Ovary (tissue), 9 donors: ENCODE data around the gene FAM184B. TPM values are rescaled to one million over a fixed set of nuclear protein-coding genes. Genes with fewer than 3 reads are reported as not detected.

Source experiments
- DNase-seq, 5 donors: peaks; one replicate each; pipeline ENCODE4 v3.0.0-alpha.2; 2019 to 2020
- H3K27ac ChIP-seq, 2 donors: fragments of 200-600 bp; one replicate each; pipeline versions ENCODE4 v1.5.1 to v1.8.0; 2019 to 2022
- H3K27me3 ChIP-seq: fragments of 200-600 bp; one replicate; pipeline ENCODE4 v1.8.0; 2022
- H3K36me3 ChIP-seq: fragments of 200-600 bp; sonication (generic); one replicate; pipeline ENCODE4 v1.5.1; 2019
- H3K4me1 ChIP-seq: one replicate; pipeline ENCODE4 v1.8.1; 2013; ENCODE audit warnings: mild to moderate bottlenecking, moderate library complexity; ENCODE audit not compliant: insufficient read depth
- H3K4me3 ChIP-seq: fragments of 200-600 bp; sonication (generic); one replicate; pipeline ENCODE4 v1.5.1; 2017
- H3K9me3 ChIP-seq, 2 donors: fragments of 200-600 bp in 1 of 2; sonication (generic) in 1 of 2; one replicate each; pipeline versions ENCODE4 v1.5.1 to v1.8.1; 2013 to 2019; ENCODE audit warnings: mild to moderate bottlenecking in 1 of 2, moderate library complexity in 1 of 2
- EP300 ChIP-seq: sonication (generic); formaldehyde crosslinking; IDR thresholded peaks from one replicate; pipeline ENCODE4 v1.6.1; 2017; ENCODE audit warnings: antibody characterized with exemption
- POLR2A ChIP-seq: fragments of 450-650 bp; IDR thresholded peaks from one replicate; pipeline ENCODE4 v1.6.1; 2017; ENCODE audit warnings: antibody characterized with exemption, mild to moderate bottlenecking, moderate library complexity
- WGBS, 3 donors: extraction: QIAGEN DNeasy Blood & Tissue Kit in 1 of 3; methylation state at CpG; one replicate each; pipeline versions ENCODE4 v1.1.5 to v1.1.7; 2013 to 2017; 5-methylcytosine and 5-hydroxymethylcytosine counted together
- intact Hi-C, 4 donors: fragments of 100-400 bp; cut with DNase I; formaldehyde crosslinking; loops; one replicate each; pipeline versions ENCODE4 v1.11.0 to v1.15.1; 2022 to 2023
- polyA plus RNA-seq, 2 donors: library from polyadenylated mRNA; stranded (reverse); fragments of 200-250 nt in 1 of 2; fragments of 350-450 nt in 1 of 2; fragmentation: Illumina TruSeq in 1 of 2; extraction: RNeasy Lipid Tissue Mini Kit (QIAGEN cat#74804) in 1 of 2; gene quantifications; one replicate each; pipeline ENCODE4 v1.2.3, GENCODE V29; 2013 to 2014
- total RNA-seq, 7 donors: library from RNA; depleted of rRNA in 2 of 7; stranded (reverse); fragments of >200 nt in 2 of 7; fragmentation: NEBNext Ultra II Directional in 3 of 7; extraction: Animal tissue kit (Norgen Biotek cat#: 25700) in 3 of 7; gene quantifications; one replicate each; pipeline versions ENCODE4 v1.1.0 to v1.2.4, GENCODE V29; 2016 to 2023
- TF ChIP-seq, protein P1 (sequence below), 3 donors: fragments of 450-650 bp in 2 of 3; fragments of 200-600 bp in 1 of 3; IDR thresholded peaks; one replicate each; pipeline versions ENCODE4 v1.5.1 to v1.8.0; 2016 to 2022; ENCODE audit warnings: antibody characterized with exemption in 3 of 3, mild to moderate bottlenecking in 1 of 3
- donor health status: DM: no; HTN: no; CAD: no; lungs with moderate emphysema.
- donor health status: DM: no; HTN: no; CAD: no.
- donor health status: Bipolar disorder and iron deficiency.
- donor health status: DM: yes; HTN: yes; CAD: no.
- donor health status: DM: no; HTN: no; CAD: no.
- donor health status: DM: yes; HTN: yes; CAD: no.

FAM184B gene
- total and polyA plus RNA-seq, 9 donors, result 0.03 to 0.17 (median 0.04) TPM; not detected in 5

DNA sequence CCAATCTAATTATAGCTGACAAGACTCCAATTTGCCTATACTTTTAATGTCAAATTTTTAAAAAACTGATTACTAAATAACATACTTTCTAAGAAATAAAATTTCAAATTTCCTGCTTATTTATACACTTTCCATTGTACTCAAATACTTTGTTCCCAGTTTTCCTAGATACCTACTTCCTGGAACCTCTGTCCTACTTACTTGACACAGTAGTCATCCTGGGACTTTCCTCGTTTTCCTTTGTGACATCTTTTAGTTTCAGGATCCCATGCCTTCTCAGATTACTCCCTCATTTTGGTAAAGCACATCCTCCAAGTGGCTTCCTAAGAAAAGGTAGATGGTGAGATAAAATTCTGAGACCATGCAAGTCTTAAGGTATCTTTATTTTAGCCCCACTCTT, 13.3 kb upstream of the FAM184B start:
- 76 to 80% (median 78%) methylated on average over 1 of the region's 1 CpG for WGBS, 3 donors
- no peaks in the 10 kb centered on the region for H3K4me1 ChIP-seq

DNA sequence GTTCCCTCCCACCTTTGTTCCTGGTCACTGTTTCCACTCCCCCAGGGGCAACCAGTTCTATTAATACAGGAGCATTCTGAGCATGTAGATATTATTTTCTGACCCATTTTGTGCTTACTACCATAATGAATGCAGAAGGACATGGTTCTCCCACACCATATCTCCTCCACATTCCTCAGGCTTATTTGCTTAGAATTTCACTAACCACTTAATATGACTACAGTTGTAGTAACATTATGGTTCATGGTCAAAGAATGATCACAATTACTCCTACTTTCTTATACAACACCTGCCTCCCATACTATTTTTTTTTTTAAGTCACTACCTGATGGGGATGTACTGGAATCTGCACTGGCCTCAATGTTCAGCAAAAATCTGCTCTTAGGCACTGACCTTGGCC, 7.5 kb upstream of the FAM184B start:
- DNase-seq, result no peak
- no peaks in the 10 kb centered on the region for H3K4me1 ChIP-seq
- no peaks in the 10 kb centered on the region for H3K9me3 ChIP-seq
- no peak overlapping the region for H3K4me3 ChIP-seq
- no peaks in the 10 kb centered on the region for H3K27me3 ChIP-seq
- H3K36me3 ChIP-seq, result no peaks in the 10 kb centered on the region
- intact Hi-C loops, result no loop called here
- H3K27ac ChIP-seq, result no peak overlapping the region
- TF ChIP-seq POLR2A, result no peak
- no peak for TF ChIP-seq EP300
- TF ChIP-seq, protein P1, sequence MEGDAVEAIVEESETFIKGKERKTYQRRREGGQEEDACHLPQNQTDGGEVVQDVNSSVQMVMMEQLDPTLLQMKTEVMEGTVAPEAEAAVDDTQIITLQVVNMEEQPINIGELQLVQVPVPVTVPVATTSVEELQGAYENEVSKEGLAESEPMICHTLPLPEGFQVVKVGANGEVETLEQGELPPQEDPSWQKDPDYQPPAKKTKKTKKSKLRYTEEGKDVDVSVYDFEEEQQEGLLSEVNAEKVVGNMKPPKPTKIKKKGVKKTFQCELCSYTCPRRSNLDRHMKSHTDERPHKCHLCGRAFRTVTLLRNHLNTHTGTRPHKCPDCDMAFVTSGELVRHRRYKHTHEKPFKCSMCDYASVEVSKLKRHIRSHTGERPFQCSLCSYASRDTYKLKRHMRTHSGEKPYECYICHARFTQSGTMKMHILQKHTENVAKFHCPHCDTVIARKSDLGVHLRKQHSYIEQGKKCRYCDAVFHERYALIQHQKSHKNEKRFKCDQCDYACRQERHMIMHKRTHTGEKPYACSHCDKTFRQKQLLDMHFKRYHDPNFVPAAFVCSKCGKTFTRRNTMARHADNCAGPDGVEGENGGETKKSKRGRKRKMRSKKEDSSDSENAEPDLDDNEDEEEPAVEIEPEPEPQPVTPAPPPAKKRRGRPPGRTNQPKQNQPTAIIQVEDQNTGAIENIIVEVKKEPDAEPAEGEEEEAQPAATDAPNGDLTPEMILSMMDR (IDR thresholded peaks at IDR 0.05), result no peak

More for the DNA sequence above, 13.3 kb upstream of the FAM184B start:
- Histone ChIP-seq H3K27me3 (no peaks in the 10 kb centered on the region), H3K9me3 (no peaks in the 10 kb centered on the region), H3K4me3 (no peak overlapping the region), H3K36me3 (no peaks in the 10 kb centered on the region), H3K27ac (no peak overlapping the region)
- TF ChIP-seq POLR2A, result no peak
- TF ChIP-seq, protein P1 (IDR thresholded peaks at IDR 0.05), result no peak
- TF ChIP-seq EP300, result no peak
- intact Hi-C loops, result no loop called here
- DNase-seq, result no peak

DNA sequence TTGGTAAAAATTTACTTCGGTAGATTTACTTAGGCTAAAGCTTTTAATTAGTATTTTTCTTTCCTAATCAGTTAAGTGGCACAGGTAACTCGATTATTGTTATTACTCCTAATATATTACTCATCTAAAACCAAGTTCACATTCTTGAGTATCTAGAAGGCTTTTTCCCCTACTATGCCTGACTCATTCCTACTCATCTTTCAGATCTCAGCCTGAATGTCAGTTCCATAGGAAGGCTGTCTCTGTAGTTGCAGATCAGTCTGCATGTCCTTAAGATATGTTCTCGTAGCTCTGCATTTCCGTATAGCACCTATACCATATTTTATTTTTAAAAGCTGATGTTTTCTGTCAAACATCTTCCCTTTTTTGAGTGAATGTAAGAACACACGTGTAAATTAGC, 5.9 kb upstream of the FAM184B start:
- Histone ChIP-seq H3K27me3 (no peaks in the 10 kb centered on the region), H3K9me3 (no peaks in the 10 kb centered on the region), H3K36me3 (no peaks in the 10 kb centered on the region), H3K4me1 (no peaks in the 10 kb centered on the region), H3K27ac (no peak overlapping the region), H3K4me3 (no peak overlapping the region)
- no peak for DNase-seq
- no peak for TF ChIP-seq EP300
- TF ChIP-seq, protein P1 (IDR thresholded peaks at IDR 0.05), result no peak
- no peak for TF ChIP-seq POLR2A
- intact Hi-C loops, result no loop called here
- 78 to 88% (median 88%) methylated on average over 5 of the region's 5 CpGs for WGBS, 3 donors

DNA sequence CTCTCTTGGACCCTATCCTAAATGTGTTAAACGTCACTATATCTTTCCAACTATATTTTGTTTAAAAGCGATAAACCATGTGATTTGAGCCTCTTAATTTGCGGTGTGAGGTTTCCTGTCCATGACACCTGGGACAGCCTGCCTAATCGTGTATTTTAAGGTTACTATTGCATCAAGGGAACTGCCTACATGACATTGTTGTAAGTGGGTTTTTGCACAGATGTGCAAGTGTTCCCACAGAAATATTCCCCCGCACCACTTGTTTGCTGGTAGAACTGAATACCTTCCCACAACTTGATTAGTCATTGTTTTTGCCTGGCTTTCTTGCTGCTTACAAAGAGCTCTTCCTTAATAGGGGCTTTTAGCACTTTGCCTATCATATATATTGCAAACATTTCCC, 5.1 kb upstream of the FAM184B start:
- Histone ChIP-seq H3K27me3 (no peaks in the 10 kb centered on the region), H3K36me3 (no peaks in the 10 kb centered on the region), H3K4me3 (no peak overlapping the region), H3K9me3 (no peaks in the 10 kb centered on the region), H3K4me1 (peaks cover 3% of the 10 kb centered on the region), H3K27ac (no peak overlapping the region)
- 42 to 57% (median 53%) methylated on average over 5 of the region's 5 CpGs for WGBS, 3 donors
- DNase-seq, result no peak
- intact Hi-C loops, result no loop called here
- TF ChIP-seq, protein P1 (IDR thresholded peaks at IDR 0.05), result no peak
- TF ChIP-seq EP300 (no peak), POLR2A (no peak)

DNA sequence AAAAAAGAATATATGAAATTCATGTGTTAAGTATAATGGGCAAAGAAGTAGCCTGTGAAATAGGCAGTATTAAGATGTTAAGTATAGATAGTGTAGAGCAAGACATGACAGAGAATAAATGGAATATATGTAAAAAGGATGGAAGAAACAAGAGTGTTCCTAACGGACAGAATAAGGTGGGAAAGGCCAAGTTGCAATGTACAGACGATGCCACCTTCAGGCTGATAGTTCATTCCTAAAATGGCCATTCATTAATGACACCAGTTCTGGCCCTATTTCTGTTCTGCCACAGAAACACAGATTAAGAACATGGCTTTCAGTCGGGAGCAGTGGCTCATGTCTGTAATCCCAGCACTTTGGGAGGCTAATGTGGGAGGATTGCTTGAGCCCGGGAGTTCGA, 4.4 kb upstream of the FAM184B start:
- WGBS, 3 donors, result 60 to 64% (median 61%) methylated on average over 5 of the region's 5 CpGs
- no peaks in the 10 kb centered on the region for H3K27me3 ChIP-seq
- no peak overlapping the region for H3K27ac ChIP-seq
- peaks cover 7% of the 10 kb centered on the region for H3K4me1 ChIP-seq
- intact Hi-C loops, result no loop called here
- DNase-seq, result no peak
- no peak overlapping the region for H3K4me3 ChIP-seq
- TF ChIP-seq EP300, result no peak
- TF ChIP-seq, protein P1 (IDR thresholded peaks at IDR 0.05), result no peak
- no peak for TF ChIP-seq POLR2A
- H3K36me3 ChIP-seq, result no peaks in the 10 kb centered on the region
- H3K9me3 ChIP-seq, result no peaks in the 10 kb centered on the region
